K562 (cell line): Measurements from ENCODE around the gene SUPT5H. TPM values are rescaled to one million over a fixed set of nuclear protein-coding genes. Genes with fewer than 3 reads are reported as not detected.

Source experiments
- CBX8 ChIP-seq: fragments of 200-600 bp; sonication (generic); IDR thresholded peaks from 2 replicates; pipeline ENCODE4 v1.6.1; 2012; ENCODE audit warnings: borderline replicate concordance, mixed run types, low read depth, mild to moderate bottlenecking, moderate library complexity, mixed read lengths, low read length, control low read depth, inconsistent platforms; ENCODE audit not compliant: poor library complexity, severe bottlenecking; ENCODE audit errors: extremely low read depth
- CC2D1A ChIP-seq: fragments of 450-650 bp; IDR thresholded peaks from 2 replicates; pipeline ENCODE4 v1.6.1; 2017; ENCODE audit warnings: mild to moderate bottlenecking
- DMBX1 ChIP-seq: fragments of 250-450 bp; sonication (Bioruptor Pico); IDR thresholded peaks from 2 replicates; pipeline ENCODE4 v1.8.0; 2022; ENCODE audit warnings: inconsistent platforms, mild to moderate bottlenecking, moderate library complexity, borderline replicate concordance
- GATAD2A ChIP-seq: fragments of 450-650 bp; IDR thresholded peaks from 2 replicates; pipeline ENCODE4 v1.6.1; 2017
- HNRNPH1 ChIP-seq: fragments of 200-400 bp; formaldehyde crosslinking; optimal IDR thresholded peaks from 2 replicates; pipeline ENCODE3; 2017; ENCODE audit warnings: low read depth, mild to moderate bottlenecking, low read length, moderate library complexity
- KAT8 ChIP-seq: fragments of 450-650 bp; IDR thresholded peaks from 2 replicates; pipeline ENCODE4 v1.6.1; 2016; ENCODE audit warnings: low read depth, mild to moderate bottlenecking
- MYC ChIP-seq, 2 experiments: fragments of 250-450 bp in 1 of 2; sonication (Bioruptor Pico) in 1 of 2; IDR thresholded peaks; 2 replicates each; pipeline versions ENCODE4 v1.5.1 to v1.6.1; 2012 to 2021; ENCODE audit warnings: low read depth in 2 of 2, borderline replicate concordance in 1 of 2, improper control_type of control experiment in 1 of 2, low read length in 1 of 2, mild to moderate bottlenecking in 1 of 2, moderate library complexity in 1 of 2
- SMAD1 ChIP-seq: fragments of 150-350 bp; IDR thresholded peaks from 2 replicates; pipeline ENCODE4 v1.6.1; 2014; ENCODE audit warnings: low read length, low read depth; ENCODE audit not compliant: partially characterized antibody
- ZFP36 ChIP-seq: fragments of 150-350 bp; IDR thresholded peaks from 2 replicates; pipeline ENCODE4 v1.6.1; 2018; ENCODE audit warnings: low read length, low read depth; ENCODE audit not compliant: partially characterized antibody
- ZNF197 ChIP-seq: fragments of 200-800 bp; sonication (Bioruptor generic); IDR thresholded peaks from 2 replicates; pipeline ENCODE4 v1.6.1; 2016; ENCODE audit warnings: low read depth, missing genetic modification characterization, missing compliant biosample characterization
- polyA plus RNA-seq, 8 experiments: library from polyadenylated mRNA; depleted of rRNA in 4 of 8; stranded (reverse) in 5 of 8; unstranded in 3 of 8; fragments of >200 nt; fragmentation: Nextera tagmentation in 2 of 8; fragmentation: Illumina TruSeq in 1 of 8; extraction: Ambion mirVana in 2 of 8; extraction: Trizol in 1 of 8; gene quantifications; 2 replicates each; pipeline versions ENCODE4 v1.2.1 to v1.2.3, GENCODE V29; 2011 to 2014; ENCODE audit warnings: inconsistent platforms in 1 of 8, missing spikeins in 1 of 8
- total RNA-seq, 7 experiments: library from RNA; depleted of rRNA in 6 of 7; stranded (reverse); fragments of >200 nt in 6 of 7; fragmentation: Illumina TruSeq in 2 of 7; extraction: Trizol in 2 of 7; gene quantifications; 2 replicates each; pipeline versions ENCODE4 v1.2.1 to v1.2.3, GENCODE V29; 2011 to 2021; ENCODE audit warnings: low replicate concordance in 1 of 7
- TF ChIP-seq, protein P1 (sequence below): fragments of 150-350 bp; conservative IDR thresholded peaks from 2 replicates; pipeline ENCODE4 v1.6.1; 2014; ENCODE audit warnings: low read length
- TF ChIP-seq, protein P2 (sequence below): sonication (generic); formaldehyde crosslinking; IDR thresholded peaks from 2 replicates; pipeline ENCODE4 v1.8.1; 2023; ENCODE audit warnings: mild to moderate bottlenecking, missing genetic modification reagents
- TF ChIP-seq, protein P3 (sequence below), 2 experiments: fragments of 450-650 bp; IDR thresholded peaks; 2 replicates each; pipeline ENCODE4 v1.6.1; 2018; ENCODE audit warnings: mild to moderate bottlenecking in 2 of 2, low read depth in 1 of 2; ENCODE audit not compliant: partially characterized antibody in 2 of 2
- TF ChIP-seq, protein P4 (sequence below): sonication (generic); formaldehyde crosslinking; IDR thresholded peaks from 2 replicates; pipeline ENCODE4 v1.5.0; 2020; ENCODE audit warnings: missing genetic modification reagents

Gene SUPT5H
- total and polyA plus RNA-seq, 9 of the 15 experiments (the other 6 are each of a cell fraction or from before 2014, with no cell fraction given), result 13.3 to 85.9 (median 35.9) TPM

DNA sequence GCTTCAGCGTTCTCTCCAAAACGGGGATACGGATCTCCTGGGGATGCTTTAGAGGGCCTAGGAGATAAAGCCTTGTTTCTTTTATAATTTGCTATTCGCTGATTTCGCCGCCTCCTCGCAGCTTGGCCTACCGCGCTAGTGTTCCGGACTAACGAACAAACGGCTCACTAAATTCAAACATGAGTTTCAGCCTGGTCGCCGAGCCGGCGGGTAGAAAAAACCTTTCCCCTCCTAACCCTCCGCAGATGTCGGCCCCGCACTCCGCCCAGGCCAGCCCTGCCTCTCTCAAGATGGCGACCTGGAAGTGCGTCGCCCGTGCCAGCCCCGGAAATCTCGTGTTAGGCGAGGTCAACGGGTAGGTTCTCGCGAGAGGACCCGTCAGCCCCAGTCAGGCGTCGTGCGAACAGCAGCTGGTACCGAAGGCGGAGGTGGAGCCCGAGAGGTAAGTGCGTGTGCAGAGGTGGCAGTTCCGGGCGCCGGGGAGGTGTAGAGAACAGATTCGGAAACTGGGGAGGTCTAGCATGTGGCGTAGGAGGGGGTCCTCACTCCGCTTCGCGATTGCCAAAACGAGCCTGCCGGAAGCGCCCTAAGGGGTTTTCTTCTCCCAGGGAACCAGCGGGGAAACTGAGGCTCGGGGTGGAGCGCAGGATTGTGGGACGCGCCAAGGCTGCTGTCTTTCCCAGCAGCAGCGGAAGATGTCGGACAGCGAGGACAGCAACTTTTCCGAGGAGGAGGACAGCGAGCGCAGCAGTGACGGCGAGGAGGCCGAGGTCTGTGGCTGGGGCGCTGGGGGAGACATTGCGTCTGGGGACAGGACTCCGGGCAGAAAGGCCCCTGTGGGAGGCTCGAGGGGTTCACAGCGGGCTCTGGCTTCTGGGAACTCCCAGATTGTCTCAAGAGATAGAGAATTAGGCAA, at the start of gene SUPT5H (continued):
- no peak for TF ChIP-seq HNRNPH1
- TF ChIP-seq, protein P1, sequence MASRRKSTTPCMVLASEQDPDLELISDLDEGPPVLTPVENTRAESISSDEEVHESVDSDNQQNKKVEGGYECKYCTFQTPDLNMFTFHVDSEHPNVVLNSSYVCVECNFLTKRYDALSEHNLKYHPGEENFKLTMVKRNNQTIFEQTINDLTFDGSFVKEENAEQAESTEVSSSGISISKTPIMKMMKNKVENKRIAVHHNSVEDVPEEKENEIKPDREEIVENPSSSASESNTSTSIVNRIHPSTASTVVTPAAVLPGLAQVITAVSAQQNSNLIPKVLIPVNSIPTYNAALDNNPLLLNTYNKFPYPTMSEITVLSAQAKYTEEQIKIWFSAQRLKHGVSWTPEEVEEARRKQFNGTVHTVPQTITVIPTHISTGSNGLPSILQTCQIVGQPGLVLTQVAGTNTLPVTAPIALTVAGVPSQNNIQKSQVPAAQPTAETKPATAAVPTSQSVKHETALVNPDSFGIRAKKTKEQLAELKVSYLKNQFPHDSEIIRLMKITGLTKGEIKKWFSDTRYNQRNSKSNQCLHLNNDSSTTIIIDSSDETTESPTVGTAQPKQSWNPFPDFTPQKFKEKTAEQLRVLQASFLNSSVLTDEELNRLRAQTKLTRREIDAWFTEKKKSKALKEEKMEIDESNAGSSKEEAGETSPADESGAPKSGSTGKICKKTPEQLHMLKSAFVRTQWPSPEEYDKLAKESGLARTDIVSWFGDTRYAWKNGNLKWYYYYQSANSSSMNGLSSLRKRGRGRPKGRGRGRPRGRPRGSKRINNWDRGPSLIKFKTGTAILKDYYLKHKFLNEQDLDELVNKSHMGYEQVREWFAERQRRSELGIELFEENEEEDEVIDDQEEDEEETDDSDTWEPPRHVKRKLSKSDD, result peak; percentile 97
- TF ChIP-seq KAT8, result 0 out of 2 replicates have a peak, but pooled peaks have one; percentile 54
- TF ChIP-seq DMBX1 (CRISPR knock-in tag), result no peak; the same call in 1 of the 2 replicates
- peak; percentile 87 for TF ChIP-seq MYC (IDR thresholded peaks at IDR 0.05; ENCODE audit: low read depth, low read length)
- peak; percentile 67; the same call in 1 of the 2 replicates for TF ChIP-seq MYC (CRISPR knock-in tag; IDR thresholded peaks at IDR 0.05; ENCODE audit: borderline replicate concordance, low read depth)
- no peak for TF ChIP-seq ZNF197 (CRISPR knock-in tag)
- no peak for TF ChIP-seq CBX8
- TF ChIP-seq, protein P2, sequence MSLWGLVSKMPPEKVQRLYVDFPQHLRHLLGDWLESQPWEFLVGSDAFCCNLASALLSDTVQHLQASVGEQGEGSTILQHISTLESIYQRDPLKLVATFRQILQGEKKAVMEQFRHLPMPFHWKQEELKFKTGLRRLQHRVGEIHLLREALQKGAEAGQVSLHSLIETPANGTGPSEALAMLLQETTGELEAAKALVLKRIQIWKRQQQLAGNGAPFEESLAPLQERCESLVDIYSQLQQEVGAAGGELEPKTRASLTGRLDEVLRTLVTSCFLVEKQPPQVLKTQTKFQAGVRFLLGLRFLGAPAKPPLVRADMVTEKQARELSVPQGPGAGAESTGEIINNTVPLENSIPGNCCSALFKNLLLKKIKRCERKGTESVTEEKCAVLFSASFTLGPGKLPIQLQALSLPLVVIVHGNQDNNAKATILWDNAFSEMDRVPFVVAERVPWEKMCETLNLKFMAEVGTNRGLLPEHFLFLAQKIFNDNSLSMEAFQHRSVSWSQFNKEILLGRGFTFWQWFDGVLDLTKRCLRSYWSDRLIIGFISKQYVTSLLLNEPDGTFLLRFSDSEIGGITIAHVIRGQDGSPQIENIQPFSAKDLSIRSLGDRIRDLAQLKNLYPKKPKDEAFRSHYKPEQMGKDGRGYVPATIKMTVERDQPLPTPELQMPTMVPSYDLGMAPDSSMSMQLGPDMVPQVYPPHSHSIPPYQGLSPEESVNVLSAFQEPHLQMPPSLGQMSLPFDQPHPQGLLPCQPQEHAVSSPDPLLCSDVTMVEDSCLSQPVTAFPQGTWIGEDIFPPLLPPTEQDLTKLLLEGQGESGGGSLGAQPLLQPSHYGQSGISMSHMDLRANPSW (CRISPR knock-in tag), result no peak
- TF ChIP-seq ZFP36, result no peak
- no peak for TF ChIP-seq SMAD1
- TF ChIP-seq CC2D1A, result 0 out of 2 replicates have a peak, but pooled peaks have one; percentile 7
- TF ChIP-seq, protein P3, sequence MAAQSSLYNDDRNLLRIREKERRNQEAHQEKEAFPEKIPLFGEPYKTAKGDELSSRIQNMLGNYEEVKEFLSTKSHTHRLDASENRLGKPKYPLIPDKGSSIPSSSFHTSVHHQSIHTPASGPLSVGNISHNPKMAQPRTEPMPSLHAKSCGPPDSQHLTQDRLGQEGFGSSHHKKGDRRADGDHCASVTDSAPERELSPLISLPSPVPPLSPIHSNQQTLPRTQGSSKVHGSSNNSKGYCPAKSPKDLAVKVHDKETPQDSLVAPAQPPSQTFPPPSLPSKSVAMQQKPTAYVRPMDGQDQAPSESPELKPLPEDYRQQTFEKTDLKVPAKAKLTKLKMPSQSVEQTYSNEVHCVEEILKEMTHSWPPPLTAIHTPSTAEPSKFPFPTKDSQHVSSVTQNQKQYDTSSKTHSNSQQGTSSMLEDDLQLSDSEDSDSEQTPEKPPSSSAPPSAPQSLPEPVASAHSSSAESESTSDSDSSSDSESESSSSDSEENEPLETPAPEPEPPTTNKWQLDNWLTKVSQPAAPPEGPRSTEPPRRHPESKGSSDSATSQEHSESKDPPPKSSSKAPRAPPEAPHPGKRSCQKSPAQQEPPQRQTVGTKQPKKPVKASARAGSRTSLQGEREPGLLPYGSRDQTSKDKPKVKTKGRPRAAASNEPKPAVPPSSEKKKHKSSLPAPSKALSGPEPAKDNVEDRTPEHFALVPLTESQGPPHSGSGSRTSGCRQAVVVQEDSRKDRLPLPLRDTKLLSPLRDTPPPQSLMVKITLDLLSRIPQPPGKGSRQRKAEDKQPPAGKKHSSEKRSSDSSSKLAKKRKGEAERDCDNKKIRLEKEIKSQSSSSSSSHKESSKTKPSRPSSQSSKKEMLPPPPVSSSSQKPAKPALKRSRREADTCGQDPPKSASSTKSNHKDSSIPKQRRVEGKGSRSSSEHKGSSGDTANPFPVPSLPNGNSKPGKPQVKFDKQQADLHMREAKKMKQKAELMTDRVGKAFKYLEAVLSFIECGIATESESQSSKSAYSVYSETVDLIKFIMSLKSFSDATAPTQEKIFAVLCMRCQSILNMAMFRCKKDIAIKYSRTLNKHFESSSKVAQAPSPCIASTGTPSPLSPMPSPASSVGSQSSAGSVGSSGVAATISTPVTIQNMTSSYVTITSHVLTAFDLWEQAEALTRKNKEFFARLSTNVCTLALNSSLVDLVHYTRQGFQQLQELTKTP (IDR thresholded peaks at IDR 0.05; ENCODE audit: low read depth in 1 of 2, partially characterized antibody in 2 of 2), result no peak
- 0 out of 2 replicates have a peak, but pooled peaks have one; percentile 31 for TF ChIP-seq GATAD2A
- TF ChIP-seq, protein P4, sequence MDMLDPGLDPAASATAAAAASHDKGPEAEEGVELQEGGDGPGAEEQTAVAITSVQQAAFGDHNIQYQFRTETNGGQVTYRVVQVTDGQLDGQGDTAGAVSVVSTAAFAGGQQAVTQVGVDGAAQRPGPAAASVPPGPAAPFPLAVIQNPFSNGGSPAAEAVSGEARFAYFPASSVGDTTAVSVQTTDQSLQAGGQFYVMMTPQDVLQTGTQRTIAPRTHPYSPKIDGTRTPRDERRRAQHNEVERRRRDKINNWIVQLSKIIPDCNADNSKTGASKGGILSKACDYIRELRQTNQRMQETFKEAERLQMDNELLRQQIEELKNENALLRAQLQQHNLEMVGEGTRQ (CRISPR knock-in tag), result no peak
